Stomach smooth muscle (tissue), 2 donors: ENCODE measurements around the gene PCBD2.
"Not testable (repeated sequence)": the region's sequence is repeated elsewhere in the genome, so short reads cannot be mapped to it uniquely, and the experiment has no call there.

Experiments
- H3K27ac ChIP-seq: one replicate; pipeline ENCODE4 v1.7.0; 2013; ENCODE audit warnings: mild to moderate bottlenecking, low read length, inconsistent platforms
- H3K27me3 ChIP-seq, 2 donors: one replicate each; pipeline ENCODE4 v1.7.0; 2013; ENCODE audit warnings: low read length in 2 of 2; ENCODE audit not compliant: insufficient read depth in 2 of 2, control insufficient read depth in 1 of 2
- H3K36me3 ChIP-seq, 2 donors: one replicate each; pipeline ENCODE4 v1.7.0; 2013; ENCODE audit warnings: low read length in 2 of 2; ENCODE audit not compliant: control insufficient read depth in 2 of 2, insufficient read depth in 2 of 2
- H3K4me1 ChIP-seq: one replicate; pipeline ENCODE4 v1.7.0; 2013; ENCODE audit warnings: low read length; ENCODE audit not compliant: control insufficient read depth, insufficient read depth
- H3K4me3 ChIP-seq, 2 donors: one replicate each; pipeline ENCODE4 v1.7.0; 2013; ENCODE audit warnings: low read length in 2 of 2
- H3K9ac ChIP-seq, 2 donors: one replicate each; pipeline ENCODE4 v1.7.0; 2013; ENCODE audit warnings: low read length in 2 of 2, mild to moderate bottlenecking in 1 of 2
- H3K9me3 ChIP-seq, 2 donors: one replicate each; pipeline ENCODE4 v1.7.0; 2013; ENCODE audit warnings: low read length in 2 of 2; ENCODE audit not compliant: control insufficient read depth in 2 of 2
- donor health status: healthy.
- donor health status: Pancreatic carcinoma.

The PCBD2 gene

DNA sequence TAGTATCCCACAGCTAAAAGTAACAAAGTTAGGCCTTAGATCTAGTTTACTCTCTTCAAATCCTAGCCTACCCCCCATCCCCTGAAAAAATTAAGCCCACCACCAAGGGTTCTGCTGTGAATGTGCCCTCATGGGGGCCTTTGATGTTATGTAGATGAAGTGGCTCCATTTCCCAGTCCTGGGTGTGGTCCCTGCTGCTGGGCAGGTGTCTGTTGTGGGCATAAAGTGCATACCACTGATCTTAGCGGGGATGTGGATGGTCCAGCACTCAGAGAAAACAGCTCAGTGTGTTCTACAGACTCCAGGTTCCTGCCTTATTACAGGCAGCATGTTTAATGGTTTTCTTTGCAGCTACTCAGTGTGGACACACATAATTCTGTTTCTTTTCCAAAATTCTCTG lies 1.9 kb downstream of the PCBD2 start:
- H3K9me3 ChIP-seq, result no peaks in the 10 kb centered on the region
- H3K4me1 ChIP-seq, result no peaks in the 10 kb centered on the region
- H3K27me3 ChIP-seq, result no peaks in the 10 kb centered on the region
- no peak overlapping the region for H3K27ac ChIP-seq
- H3K9ac ChIP-seq, result no peak overlapping the region
- H3K36me3 ChIP-seq, result peaks cover 4 to 18% of the 10 kb centered on the region in 2 donors
- H3K4me3 ChIP-seq, result no peak overlapping the region

DNA sequence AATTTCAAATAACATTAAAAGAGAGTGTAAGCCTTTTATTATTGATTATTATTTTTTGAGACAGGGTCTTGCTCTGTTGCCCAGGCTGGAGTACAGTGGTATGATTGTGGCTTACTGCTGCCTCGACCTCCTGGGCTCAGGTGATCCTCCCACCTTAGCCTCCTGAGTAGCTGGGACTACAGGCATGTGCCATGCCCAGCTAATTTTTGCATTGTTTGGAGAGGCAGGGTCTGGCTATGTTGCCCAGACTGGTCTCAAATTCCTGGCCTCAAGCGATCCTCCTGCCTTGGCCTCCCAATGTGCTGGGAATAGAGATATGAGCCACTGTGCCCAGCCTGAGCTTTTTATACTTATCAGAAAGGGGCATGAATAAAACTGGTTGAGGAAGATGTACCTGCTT lies 5.8 kb downstream of the PCBD2 start:
- peaks cover 13 to 32% of the 10 kb centered on the region in 2 donors for H3K36me3 ChIP-seq
- H3K9me3 ChIP-seq, H3K27ac ChIP-seq, H3K9ac ChIP-seq, H3K4me1 ChIP-seq, H3K27me3 ChIP-seq, H3K4me3 ChIP-seq: not testable (repeated sequence)

DNA sequence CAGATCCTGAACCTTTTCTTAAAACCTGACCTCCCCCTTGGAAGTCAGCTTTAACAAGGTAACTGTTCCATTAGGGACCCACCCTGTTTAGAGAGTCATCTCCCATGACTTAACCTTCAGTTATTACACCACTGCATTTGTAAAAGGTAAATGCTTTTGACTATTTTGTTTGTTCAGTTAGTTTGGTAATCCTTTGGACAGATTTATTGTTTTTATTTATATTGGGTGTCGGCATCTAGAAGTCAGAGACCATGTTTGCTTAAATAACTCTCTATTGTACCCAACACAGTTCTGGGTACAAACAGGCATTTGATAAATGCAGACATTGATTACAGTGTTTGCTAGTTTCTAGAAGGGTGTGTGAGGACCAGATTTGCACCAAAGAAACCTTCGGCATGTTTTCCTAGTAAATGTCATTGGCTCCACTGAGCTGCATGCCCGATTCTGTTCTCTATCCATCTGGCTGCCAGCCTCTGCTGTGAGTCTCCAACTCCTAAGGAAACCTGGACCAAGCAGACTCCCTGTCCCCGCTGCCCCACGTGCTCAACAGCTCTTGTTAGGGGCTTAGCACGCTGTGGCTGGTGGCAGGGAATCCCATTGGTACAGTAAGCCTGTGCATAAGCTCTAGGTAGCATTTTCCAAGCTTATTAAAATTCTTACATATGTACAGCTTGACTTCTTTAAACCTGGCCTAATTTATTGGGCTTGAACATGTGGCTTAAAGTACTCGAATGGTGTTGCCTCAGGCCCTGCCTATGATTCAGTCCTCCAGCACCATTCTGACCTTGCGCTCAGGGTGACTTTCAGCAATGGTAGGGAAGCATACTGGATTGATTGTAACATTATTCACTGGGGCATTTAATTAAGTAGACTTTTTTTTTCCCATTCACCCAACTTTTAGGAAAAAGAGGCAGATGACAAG lies 6.6 kb downstream of the PCBD2 start:
- Histone ChIP-seq H3K9me3 (no peaks in the 10 kb centered on the region), H3K27ac (no peak overlapping the region), H3K4me1 (no peaks in the 10 kb centered on the region), H3K9ac (no peak overlapping the region), H3K36me3 (peaks cover 13 to 36% of the 10 kb centered on the region in 2 donors), H3K27me3 (no peaks in the 10 kb centered on the region), H3K4me3 (no peak overlapping the region)

DNA sequence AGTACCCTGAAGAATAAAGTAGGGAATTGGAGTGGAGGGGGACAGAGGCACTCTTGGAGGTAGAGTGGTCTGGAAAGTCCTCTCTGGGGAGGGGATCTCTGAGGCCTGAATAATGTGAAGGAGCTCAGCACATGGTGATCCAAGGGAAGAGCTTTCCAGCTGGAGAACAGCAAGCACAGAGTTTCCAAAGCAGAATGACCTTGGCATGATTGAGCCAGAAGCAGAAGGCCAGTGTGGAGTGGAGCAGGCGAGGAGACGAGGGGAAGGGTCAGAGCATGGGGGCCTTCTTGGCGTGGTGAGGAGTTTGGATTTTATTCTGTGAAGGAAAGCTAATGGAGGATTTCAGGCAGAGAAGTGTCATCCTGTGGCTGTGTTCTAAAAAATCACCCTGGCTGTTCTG lies 8.3 kb downstream of the PCBD2 start:
- no peak overlapping the region for H3K27ac ChIP-seq
- H3K36me3 ChIP-seq, result peaks cover 16 to 38% of the 10 kb centered on the region in 2 donors
- no peak overlapping the region for H3K4me3 ChIP-seq
- H3K27me3 ChIP-seq, result no peaks in the 10 kb centered on the region
- H3K9me3 ChIP-seq, result no peaks in the 10 kb centered on the region
- no peak overlapping the region for H3K9ac ChIP-seq
- no peaks in the 10 kb centered on the region for H3K4me1 ChIP-seq

DNA sequence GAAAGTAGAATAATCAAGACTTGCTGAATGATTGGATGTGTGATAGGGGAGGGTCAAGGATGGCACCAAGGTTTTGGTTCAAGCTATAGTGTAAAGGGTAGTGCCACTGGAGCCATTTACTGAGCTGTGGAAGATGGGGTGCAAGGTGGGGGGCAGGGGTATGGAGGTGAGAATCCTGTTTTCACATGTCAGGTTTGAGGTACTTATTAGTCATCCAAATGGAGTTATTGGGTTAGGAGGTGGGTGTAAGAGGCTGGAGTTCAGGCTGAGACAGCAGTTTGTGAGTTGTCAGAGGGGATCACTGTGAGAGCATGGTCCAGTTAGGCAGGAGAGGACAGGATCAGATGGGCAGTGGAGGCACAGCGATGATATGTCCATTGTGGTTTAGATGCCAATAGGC lies 8.9 kb downstream of the PCBD2 start:
- Histone ChIP-seq H3K9me3 (no peaks in the 10 kb centered on the region), H3K36me3 (peaks cover 16 to 38% of the 10 kb centered on the region in 2 donors), H3K4me3 (no peak overlapping the region), H3K27ac (no peak overlapping the region), H3K27me3 (no peaks in the 10 kb centered on the region), H3K4me1 (no peaks in the 10 kb centered on the region), H3K9ac (no peak overlapping the region)

DNA sequence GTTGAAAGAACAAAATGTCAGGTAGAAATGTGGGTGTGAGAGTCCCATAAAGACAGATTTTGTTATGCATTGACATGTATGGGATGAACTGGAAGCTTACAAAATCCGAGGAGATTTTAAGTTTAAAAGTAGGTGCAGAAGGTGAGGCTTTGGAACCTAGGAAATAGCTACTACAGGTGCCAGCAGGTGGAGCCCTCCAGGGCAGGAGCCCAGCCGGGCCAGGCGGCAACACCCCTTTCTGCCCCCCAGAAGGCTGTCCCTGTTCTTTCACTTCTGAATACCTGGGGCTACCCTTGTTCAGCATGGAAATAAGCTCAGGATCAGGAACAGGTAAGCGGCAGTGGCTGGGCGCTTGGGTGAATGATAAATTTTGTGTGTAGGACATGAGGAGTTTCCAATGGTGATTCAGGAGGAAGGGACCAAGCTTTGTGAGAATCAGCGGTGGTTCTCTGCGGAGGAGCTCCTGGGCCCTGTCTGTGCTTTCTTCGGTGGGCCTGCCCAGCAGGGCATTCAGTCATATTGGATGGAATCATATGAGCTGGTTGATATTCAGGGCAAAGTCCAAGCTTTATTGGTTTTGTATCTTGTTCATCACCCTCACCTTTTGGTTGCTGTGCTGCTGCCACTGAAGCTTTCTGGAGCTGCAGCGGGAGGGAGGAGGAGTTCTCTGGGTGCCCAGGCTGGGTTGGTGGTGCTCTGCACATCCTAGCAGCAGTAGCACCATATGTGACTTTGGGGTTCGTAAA lies 12.3 kb downstream of the PCBD2 start:
- H3K4me3 ChIP-seq, result no peak overlapping the region
- no peak overlapping the region for H3K27ac ChIP-seq
- peaks cover 16 to 19% of the 10 kb centered on the region in 2 donors for H3K36me3 ChIP-seq
- no peaks in the 10 kb centered on the region for H3K4me1 ChIP-seq
- H3K9ac ChIP-seq, result no peak overlapping the region
- no peaks in the 10 kb centered on the region for H3K9me3 ChIP-seq
- no peaks in the 10 kb centered on the region for H3K27me3 ChIP-seq

DNA sequence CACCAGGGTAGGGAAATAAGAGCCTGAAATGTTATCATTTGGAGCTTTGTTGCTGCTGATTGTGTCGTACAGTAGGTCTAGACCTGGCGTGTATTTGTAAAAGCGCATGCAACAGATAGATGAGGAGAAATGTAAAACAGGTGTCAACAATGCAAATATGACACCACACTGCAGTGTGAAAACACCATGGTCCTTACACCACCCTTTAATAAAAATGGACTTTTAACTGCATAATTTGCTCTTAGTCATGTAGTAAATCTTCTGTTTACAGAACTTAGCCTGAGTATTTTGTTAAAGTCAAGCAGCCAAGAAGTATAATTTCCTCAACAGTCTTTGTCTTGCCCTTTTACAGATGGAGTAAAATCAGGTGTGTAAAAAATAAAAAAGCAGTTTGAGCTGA lies 13.9 kb downstream of the PCBD2 start:
- H3K36me3 ChIP-seq, result peaks cover 11 to 12% of the 10 kb centered on the region in 2 donors
- H3K9ac ChIP-seq, result no peak overlapping the region
- no peak overlapping the region for H3K27ac ChIP-seq
- H3K27me3 ChIP-seq, result no peaks in the 10 kb centered on the region
- no peak overlapping the region for H3K4me3 ChIP-seq
- H3K9me3 ChIP-seq, result no peaks in the 10 kb centered on the region
- no peaks in the 10 kb centered on the region for H3K4me1 ChIP-seq

DNA sequence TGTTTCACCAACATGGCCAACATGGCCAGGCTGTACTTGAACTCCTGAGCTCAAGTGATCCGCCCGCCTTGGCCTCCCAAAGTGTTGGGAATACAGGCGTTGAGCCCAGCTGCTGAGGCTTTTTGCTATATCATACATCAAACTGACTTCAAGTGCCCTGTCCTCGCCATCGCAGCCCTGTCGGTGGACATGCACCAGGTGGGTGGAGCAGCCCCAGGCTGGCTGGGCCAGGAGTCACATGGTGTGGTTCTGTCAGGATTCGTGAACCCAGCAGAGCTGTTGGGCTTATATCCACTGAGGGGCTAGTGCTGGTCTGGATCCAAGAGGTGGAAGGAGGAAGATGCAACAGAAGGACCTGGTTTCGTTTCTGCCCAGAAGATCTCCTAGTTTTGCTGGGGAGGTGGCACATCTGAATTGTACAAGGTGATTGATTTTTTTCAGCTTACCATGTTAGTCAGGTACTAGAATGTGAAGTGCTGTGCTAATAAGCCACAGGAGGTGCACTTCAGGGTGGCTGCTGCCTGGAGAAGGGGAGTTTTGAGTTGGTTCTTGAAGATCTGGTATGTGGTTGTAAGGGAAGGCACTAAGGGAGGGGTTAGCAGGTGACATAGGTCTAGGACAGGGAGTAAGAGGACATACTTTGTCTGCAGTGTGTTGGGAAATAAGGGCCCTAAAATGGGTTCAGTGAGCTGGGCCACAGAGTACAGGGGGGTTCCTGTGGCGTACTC lies 16.1 kb downstream of the PCBD2 start:
- Histone ChIP-seq H3K4me1 (no peaks in the 10 kb centered on the region), H3K9ac (no peak overlapping the region), H3K27me3 (no peaks in the 10 kb centered on the region), H3K27ac (no peak overlapping the region), H3K36me3 (peaks cover 7 to 12% of the 10 kb centered on the region in 2 donors), H3K9me3 (no peaks in the 10 kb centered on the region), H3K4me3 (no peak overlapping the region)

DNA sequence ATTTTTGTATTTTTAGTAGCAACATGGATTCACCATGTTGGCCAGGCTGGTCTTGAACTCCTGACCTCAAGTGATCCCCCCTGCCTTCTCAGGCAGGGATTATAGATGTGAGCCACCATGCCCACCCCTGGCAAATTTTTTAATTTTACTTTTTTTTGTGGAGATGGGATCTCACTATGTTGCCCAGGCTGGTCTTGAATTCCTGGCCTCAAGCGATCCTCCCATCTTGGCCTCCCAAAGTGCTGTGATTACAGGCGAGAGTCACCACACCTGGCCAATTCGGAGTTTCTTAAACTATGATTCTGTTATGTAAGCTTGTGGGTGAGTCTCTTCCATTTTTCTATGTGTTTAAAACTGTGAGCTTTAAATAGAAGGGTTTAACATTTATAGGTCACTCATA lies 27.6 kb downstream of the PCBD2 start:
- Histone ChIP-seq H3K9ac (no peak overlapping the region), H3K27me3 (no peaks in the 10 kb centered on the region), H3K4me1 (no peaks in the 10 kb centered on the region), H3K9me3 (no peaks in the 10 kb centered on the region), H3K4me3 (no peak overlapping the region), H3K36me3 (peaks cover 7% of the 10 kb centered on the region in 2 donors), H3K27ac (no peak overlapping the region)

DNA sequence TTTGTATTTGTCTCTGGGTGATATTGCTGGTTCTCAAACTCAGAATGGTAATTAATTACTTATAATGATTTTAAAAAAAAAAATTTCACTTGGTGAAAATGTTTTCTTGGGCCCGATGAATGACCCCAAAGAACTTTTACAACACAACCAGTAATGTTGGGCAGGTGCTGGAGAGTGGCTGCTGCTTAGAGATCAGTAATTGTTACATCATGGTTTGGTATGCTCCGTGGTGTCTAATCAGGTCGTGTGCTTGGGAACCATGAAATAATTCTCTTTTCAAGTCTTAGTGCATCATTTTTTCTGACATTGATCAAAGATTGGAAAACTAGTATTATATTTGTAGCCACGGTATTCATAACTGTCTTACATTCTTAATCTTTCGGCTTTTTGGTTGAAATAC lies 29.3 kb downstream of the PCBD2 start:
- H3K36me3 ChIP-seq, result peaks cover 7 to 9% of the 10 kb centered on the region in 2 donors
- H3K9me3 ChIP-seq, result no peaks in the 10 kb centered on the region
- H3K9ac ChIP-seq, result no peak overlapping the region
- H3K4me1 ChIP-seq, result no peaks in the 10 kb centered on the region
- H3K4me3 ChIP-seq, result no peak overlapping the region
- no peaks in the 10 kb centered on the region for H3K27me3 ChIP-seq
- no peak overlapping the region for H3K27ac ChIP-seq
